ENCODE data around the gene WDR64.

The WDR64 gene

GRCh38 chr1:241684108-241684507 is 32.0 kb downstream of the WDR64 start:
- TF ChIP-seq CTCF (IDR thresholded peaks at IDR 0.05) = no peak

- no peak for TF ChIP-seq CTCF (IDR thresholded peaks at IDR 0.05)
Observed at GRCh38 chr1:241688940-241689368, 36.9 kb downstream of the WDR64 start.

GRCh38 chr1:241695246-241696171 is 43.4 kb downstream of the WDR64 start:
- TF ChIP-seq CTCF (IDR thresholded peaks at IDR 0.05) = no peak

GRCh38 chr1:241696172-241696814 is 44.2 kb downstream of the WDR64 start:
- no peak for TF ChIP-seq CTCF (IDR thresholded peaks at IDR 0.05)

- TF ChIP-seq CTCF (IDR thresholded peaks at IDR 0.05) = no peak
Observed at GRCh38 chr1:241696815-241697639, 44.9 kb downstream of the WDR64 start.

GRCh38 chr1:241697640-241698018 is 45.5 kb downstream of the WDR64 start:
- TF ChIP-seq CTCF (IDR thresholded peaks at IDR 0.05) = no peak

GRCh38 chr1:241698177-241698576 is 46.1 kb downstream of the WDR64 start:
- no peak for TF ChIP-seq CTCF (IDR thresholded peaks at IDR 0.05)
